NCI-H2029 (cell line): ENCODE measurements around the gene DCAF15.

Experiments used
- DNase-seq: peaks from one replicate; lab custom pipeline; 2025; lab: John Stamatoyannopoulos, UW

The DCAF15 gene

DNA sequence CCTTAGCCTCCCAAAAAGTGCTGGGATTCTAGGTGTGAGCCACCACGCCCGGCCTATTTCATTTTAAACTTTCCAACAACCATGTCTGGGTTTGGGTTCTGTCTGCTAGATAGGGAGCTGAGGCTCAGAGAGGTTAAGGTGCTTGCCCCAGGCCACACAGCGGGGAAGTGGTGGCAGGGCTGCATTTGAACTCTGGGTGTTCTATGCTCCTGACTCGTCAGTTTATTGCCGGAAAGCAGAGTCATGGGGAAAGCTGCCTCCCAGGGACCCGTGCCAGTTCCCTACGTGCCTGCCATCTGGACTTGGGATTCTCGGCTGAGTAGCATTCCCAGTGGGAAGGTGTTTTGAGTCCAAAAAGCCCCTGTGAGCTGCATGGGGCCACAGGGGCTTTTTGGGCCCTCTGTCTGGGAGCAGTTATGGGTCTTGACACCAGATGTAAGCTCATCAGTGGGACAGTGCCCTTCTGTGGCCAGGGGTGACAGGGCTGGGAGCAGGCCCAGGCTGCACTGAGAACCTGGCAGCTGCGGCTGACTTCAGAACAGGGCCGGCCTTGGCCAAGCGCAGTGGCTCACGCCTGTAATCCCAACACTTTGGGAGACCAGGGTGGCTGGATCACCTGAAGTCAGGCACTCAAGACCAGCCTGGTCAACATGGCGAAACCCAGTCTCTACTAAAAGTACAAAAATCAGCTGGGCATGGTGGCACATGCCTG, 42.9 kb downstream of the DCAF15 start:
- no peak for DNase-seq

DNA sequence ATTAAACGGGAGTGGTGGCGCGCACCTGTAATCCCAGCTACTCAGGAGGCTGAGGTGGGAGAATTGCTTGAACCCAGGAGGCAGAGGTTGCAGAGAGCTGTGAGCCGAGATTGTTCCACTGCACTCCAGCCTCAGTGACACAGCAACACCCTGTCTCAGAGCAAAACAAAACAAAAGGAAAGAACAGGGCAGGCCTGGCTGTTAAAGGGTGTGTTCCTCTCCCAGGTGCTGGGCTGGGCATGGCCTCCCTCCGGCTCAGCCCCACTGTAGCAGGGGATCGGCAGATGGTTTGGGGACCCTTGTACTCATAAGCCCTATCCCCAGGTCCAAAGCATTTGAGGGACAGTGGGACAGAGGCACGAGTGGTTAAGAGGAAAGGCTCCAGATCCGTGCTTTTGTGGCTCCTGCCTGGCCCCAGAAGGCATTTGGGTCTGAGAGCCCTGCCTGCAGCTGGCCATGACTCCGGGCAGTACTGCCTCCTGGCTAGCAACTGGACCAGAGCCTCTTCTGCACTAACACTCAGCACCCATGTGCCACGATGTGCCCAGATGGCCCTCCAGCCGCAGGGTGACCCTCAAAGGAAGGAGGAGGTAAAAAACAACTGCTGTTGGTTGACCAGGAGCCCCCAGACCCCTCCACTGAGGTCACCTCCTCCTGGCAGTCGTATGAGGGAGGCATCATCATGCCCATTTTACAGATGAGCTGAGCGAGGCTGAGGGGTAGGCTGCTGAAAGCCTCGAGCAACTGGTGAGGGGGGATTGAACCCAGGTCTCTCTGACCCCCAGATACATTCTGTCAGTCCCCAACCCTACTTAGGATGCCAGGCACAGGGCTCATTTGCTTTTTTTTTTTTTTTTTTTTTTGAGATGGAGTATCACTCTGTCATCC, 43.8 kb downstream of the DCAF15 start:
- no peak for DNase-seq

DNA sequence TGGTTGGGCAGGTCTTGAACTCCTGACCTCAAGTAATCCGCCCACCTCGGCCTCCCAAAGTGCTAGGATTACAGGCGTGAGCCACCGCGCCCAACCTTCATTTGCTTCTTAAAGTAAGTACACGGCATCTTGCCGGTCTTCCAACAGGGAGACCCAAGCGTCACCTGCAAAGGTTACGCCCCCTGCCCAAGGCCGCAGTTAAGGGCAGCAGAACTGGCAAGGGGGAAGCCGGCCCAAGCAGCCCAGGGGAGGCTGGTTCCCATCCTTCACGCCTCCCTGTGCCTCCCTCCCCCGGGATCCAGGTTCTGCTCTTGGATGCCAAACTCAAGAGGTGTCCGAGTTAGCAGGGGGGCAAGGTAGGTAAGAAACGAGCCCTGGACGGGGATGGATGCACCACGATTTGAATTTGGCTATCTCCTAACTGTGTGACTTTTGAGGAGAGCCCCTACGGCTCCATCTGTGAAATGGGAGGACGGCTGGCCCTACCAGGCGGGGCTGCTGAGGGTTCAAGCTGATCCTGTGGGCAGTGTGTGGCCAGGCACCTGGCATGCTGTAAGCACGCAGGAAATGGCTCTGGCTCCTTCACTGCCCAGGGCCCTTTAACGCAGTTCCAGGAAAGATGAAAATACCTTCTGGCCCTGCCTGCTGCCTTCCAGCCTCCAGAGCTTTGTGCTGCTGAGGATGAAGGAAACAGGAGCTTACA, 44.8 kb downstream of the DCAF15 start:
- DNase-seq: no peak

DNA sequence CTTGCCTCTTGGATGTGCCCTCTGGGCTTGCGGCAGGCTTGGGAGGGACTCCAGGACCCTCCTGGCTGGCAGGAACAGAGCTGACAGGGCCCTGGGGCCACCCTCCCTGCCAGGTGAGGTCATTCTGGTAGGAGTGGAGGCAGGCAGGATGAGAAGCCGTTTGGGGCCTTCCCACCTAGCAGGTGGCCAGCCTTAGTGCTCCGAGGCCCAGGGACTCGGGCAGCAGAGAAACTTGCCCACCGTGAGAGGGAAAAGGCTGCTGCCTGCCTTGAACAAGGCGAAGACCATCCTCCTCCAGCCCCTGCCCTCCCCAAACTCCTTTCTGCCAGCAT, 45.3 kb downstream of the DCAF15 start:
- DNase-seq: no peak

DNA sequence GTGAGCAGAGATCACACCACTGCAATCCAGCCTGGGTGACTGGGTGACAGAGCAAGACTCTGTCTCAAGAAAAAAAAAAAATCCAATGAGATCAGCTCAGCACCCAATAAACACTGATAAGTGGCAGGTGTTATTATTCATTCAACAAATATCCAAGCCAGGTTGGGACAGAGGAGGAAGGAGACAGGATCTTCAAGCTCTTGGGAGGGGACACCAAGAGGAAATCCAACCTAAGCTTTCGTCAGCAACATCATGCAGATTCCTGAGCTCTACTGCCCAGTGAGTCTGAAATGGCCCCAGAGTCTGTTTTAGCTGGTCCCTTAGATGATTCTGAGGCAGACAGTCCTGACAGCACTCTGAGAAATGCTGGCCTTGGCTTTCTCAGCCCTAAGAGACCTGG, 46.1 kb downstream of the DCAF15 start:
- no peak for DNase-seq

DNA sequence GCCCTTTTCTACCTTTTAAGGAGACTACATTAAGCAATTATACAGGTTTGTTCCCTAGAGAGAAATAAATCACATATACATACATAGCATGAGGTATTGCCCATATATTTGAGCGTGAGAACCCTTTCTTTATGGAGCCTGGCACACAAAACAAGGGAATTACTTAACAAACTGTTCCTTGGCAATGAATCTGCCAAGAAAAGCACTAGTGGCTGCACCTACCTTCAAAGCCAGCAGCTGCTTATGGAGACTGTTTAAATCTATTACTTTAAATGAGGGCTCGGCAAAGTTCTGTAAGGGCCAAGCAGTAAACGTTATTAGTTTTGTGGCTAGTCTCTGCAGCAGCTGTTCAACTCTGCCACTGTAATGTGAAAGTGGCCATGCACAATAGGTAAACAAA, 46.8 kb downstream of the DCAF15 start:
- no peak for DNase-seq

DNA sequence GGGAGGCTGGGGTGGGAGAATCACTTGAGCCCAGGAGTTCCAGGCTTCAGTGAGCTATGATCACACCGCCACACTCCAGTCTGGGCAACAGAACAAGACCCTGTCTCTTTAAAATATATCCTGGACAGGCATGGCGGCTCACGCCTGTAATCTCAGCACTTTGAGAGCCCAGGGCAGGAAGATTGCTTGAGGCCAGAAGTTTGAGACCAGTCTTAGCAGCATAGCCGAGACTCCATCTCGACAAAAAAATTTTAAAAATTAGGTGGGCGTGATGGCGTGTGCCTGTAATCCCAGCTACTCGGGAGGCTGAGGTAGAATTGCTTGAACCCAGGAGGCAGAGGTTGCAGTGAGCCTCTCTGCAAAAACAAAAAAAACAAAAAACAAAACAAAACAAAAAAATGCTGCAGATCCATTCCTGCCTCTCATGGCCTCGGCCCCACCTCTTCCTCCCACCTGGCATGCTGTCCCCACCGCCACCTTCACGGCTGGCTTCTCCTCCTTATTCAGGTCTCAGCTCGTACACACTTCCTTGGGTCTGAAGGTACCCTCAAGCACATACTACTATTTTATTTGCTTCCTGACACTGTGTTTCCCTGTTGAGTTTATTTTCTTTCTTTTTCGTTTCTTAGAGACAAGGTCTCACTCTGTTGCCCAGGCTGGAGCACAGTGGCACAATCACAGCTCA, 48.5 kb downstream of the DCAF15 start:
- no peak for DNase-seq

DNA sequence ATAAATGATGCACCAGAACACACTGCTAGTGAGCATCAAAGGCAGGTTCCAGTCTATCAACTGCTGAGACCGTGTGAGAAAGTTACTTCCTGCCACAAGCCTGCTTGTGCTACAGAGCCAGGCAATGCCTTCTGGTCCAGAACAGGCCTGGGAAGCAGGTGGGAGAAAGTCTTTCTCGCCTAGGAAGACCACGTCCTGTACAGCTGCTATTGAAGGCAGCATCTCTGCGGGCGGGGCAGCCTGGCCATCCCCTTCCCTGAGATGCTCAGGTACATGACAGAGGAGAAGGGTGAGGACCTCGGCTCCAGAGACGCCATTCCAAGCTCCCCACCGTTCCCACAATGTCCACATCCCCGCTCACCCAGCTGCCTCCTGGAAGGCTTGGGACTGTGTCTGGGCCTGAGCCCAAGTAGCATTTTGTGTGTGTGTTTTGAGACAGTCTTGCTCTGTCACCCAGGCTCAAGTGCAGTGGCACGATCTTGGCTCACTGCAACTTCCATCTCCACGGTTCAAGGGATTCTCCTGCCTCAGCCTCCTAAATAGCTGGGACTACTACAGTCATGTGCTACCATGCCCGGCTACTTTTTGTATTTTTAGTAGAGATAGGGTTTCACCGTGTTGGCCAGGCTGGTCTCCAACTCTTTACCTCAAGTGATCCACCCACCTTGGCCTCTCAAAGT, 50.4 kb downstream of the DCAF15 start:
- DNase-seq: no peak

DNA sequence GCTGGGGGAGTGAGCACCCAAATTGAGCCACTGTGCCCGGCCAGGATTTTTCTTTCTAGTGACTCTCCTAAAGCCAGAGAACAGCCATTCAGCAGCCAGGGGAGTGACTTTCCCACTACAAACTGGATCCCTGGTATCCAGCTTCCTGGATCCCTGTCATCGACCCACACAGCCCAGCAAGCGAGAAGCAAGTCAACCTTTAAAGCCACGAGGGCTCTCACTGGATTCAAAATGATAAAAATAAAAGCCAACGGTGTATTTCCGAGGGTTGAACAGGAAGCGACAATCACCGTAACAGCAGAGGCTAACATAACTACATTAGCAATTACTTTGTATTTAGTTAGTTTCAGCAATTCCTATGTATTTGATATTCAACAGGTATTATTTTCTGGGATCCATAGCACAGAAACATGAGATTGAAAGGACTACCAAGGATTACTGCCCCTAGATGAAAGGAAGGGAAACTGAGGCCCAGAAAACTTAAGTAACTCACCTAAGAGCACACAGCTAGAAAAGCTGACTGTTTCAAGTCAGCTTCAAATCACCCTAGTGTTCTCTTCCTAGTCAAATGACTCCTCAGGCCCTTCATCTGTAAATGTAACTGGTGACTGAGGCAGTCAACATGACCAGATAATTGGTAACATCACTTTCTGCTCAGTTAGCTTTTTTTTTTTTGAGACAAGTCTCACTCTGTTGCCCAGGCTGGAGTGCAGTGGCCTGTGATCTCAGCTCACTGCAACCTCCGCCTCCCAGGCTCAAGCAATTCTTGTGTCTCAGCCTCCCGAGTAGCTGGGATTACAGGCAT, 51.1 kb downstream of the DCAF15 start:
- DNase-seq: no peak

DNA sequence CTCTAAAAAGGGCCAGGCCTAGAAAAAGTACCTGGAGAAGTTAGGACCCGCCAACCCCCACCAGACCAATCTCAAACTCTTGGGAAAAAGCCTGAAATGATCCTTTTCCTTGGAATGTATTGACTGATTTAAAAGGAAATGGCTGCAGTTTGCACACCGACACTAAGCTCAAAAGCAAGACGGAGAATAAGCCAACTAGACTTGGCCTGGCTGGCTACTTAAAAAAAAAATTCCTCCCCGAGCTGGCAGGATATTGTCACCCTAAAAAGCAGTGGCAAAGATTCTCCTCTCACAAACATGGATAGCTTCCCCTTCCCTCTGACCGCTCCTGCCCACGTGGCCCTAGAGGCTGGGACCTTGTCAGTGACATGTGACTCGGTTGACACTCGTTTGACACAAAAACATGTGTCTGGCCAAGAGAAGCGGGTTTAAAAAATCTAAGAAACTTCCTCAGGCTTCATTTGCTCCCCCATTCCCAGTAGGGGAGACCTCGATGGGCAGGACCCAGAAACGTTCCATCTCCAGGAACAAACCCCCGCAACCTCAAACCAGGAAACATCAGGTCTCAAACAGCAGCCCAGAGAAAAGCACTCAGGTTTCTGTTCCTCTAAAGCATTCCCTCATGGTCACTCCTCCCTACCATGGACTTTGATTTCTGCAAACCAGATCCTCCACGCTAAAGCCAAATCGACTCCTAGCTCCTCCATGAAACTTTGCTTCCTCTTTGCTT, 52.5 kb downstream of the DCAF15 start:
- DNase-seq: no peak

DNA sequence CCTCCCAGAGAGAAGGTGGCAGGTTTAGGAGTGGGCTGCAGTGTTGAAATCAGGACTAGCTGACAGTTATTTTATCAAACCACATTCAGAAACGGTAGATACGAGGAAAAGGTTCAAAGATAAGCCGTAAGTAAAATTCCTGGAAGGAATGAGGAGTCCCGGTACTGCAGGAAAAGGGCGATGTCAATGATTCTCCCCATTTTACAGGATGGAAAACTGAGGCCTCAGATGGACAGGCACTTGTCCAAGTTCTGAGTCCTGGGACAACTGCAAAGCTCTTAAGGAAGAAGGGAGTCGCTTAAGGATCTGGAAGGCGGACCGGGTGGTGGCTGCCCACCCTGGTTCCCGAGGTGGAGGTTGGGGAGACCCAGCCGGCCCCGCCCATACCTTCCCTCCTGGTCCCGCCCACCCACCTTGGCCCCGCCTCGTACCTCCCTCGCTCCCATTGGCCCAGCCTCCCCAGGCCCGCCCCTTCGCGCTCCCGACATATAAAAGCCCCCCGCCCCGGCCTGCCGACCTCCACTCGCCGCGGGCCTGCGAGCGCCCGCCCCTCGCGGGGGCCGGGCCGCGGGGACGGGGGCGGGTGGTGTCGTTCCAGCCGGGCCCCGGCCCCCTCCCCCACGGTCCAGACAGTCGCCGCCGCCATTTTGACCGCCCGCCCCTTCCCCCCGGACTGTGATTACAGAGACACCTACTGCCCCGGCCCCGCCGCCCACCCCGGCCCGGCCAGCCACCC, 53.2 kb downstream of the DCAF15 start:
- DNase-seq: peak; percentile 83

DNA sequence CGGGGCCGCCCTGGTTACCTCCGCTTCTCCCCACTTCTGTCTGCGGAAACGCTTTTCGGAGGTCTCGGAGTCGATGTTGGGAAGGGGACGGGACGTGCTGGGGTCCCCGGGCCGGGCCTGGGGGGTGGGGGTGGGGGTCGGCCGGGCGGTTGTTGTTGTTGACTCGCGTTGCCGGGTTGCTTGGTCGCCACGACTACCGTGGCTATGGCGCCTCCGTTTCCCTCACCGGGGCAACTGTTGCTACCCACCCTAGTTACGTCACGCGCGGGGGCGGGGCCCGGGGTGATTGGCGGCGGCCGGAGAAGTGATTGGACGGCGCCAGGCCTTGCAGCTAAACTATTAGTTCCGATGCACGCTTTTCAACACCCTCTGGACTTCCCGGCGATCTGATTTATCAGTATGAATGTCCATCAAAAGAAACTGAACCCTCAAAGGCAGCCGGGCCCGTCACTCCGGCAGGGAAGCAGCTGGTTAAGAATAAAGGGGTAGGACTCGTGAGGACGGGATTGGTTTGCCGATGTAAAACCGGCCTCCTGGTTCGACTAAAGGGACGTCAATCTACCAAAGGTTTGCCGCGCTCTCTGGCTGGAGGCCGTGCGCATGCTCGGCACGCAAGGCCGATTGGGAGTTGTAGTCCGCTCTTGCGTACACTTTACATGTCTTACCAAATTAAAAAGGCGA, 53.9 kb downstream of the DCAF15 start, which contains the start of gene RFX1:
RFX1 (minus strand) TSS at position 236 of the 681 bp plus-strand sequence. CDS start 12,477 bp downstream, outside the sequence.
- DNase-seq: peak; percentile 99

DNA sequence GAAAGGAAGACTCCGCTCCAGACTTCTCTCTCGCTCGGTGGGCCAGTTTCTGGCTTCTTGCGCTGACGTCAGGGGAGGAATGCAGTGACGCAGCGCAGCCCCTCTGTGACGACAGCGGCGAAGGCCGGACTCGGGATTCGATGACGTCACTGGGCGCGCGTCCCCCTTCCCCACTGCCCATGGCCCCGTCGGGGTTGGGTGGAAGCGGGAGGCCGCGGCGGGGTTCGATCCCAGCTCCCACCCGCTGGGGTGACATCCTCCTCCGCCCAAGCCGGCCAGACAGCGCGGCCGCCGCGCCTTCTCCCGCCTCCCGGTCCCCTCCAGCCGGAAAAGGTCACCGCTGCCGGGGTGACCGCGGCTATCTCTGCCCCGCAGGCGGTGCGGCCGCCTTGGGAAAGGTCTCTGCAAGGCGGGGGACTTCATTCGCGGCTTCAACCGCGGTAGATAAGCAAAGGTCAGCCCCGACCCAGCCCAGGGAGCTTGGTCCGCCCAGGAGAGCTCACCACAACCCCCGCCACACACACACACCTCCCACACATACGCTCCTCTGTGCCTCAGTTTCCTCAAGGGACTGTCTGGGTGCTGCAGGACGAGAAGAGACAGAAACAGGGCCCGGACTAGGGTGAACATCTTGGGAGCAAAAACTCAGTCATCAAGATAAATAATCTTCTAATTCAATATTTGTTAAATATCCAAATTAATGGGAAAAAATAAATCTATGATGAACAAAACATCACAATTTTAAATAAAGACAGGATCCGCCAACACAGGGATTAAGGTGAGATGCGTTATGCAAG, 54.7 kb downstream of the DCAF15 start:
- DNase-seq: no peak
